ENCODE measurements around the gene GSE1.

DNA sequence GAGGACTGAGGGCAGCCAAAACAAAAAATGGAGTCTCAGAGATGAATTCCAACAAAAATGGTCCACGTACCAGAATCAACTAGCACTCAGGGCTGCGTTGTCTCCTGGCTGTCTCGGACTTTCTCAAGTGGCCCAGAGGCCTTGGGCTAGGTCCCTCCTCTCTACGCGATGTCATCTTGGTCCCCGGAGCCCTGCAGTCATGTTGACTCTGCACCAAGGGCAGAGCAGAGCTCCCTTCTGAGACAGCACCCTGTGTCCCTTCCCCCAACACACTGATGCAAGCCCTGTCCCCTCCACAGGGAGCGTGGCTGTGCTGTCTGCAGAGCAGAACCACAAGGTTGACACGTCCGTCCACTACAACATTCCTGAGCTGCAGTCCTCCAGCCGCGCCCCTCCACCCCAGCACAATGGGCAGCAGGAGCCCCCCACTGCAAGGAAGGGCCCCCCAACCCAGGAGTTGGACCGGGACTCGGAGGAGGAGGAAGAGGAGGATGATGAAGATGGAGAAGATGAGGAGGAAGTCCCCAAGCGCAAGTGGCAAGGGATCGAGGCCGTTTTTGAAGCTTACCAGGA lies 54.8 kb downstream of the GSE1 start:
- TF ChIP-seq POLR2AphosphoS5 (IDR thresholded peaks at IDR 0.05; ENCODE audit: low read depth) (no peak), CTCF (conservative IDR thresholded peaks at IDR 0.05; ENCODE audit: low read depth in 2 of 2) (no peak), CREB1 (CRISPR knock-in tag; IDR thresholded peaks at IDR 0.05; ENCODE audit: low read depth) (no peak), EZH2 (IDR thresholded peaks at IDR 0.05; ENCODE audit: low read depth, unreplicated experiment) (no peak), ZNF114 (CRISPR knock-in tag; IDR thresholded peaks at IDR 0.05) (no peak), NANOG (IDR thresholded peaks at IDR 0.05; ENCODE audit: borderline replicate concordance) (no peak), EZH2phosphoT487 (IDR thresholded peaks at IDR 0.05; ENCODE audit: unreplicated experiment) (no peak), JUNB (IDR thresholded peaks at IDR 0.05; ENCODE audit: unreplicated experiment) (no peak), ZNF331 (CRISPR knock-in tag; IDR thresholded peaks at IDR 0.05; ENCODE audit: low read depth) (no peak), STAT1 (IDR thresholded peaks at IDR 0.05; ENCODE audit: unreplicated experiment) (no peak), ETS1 (IDR thresholded peaks at IDR 0.05) (no peak)
- TF ChIP-seq, protein P1, sequence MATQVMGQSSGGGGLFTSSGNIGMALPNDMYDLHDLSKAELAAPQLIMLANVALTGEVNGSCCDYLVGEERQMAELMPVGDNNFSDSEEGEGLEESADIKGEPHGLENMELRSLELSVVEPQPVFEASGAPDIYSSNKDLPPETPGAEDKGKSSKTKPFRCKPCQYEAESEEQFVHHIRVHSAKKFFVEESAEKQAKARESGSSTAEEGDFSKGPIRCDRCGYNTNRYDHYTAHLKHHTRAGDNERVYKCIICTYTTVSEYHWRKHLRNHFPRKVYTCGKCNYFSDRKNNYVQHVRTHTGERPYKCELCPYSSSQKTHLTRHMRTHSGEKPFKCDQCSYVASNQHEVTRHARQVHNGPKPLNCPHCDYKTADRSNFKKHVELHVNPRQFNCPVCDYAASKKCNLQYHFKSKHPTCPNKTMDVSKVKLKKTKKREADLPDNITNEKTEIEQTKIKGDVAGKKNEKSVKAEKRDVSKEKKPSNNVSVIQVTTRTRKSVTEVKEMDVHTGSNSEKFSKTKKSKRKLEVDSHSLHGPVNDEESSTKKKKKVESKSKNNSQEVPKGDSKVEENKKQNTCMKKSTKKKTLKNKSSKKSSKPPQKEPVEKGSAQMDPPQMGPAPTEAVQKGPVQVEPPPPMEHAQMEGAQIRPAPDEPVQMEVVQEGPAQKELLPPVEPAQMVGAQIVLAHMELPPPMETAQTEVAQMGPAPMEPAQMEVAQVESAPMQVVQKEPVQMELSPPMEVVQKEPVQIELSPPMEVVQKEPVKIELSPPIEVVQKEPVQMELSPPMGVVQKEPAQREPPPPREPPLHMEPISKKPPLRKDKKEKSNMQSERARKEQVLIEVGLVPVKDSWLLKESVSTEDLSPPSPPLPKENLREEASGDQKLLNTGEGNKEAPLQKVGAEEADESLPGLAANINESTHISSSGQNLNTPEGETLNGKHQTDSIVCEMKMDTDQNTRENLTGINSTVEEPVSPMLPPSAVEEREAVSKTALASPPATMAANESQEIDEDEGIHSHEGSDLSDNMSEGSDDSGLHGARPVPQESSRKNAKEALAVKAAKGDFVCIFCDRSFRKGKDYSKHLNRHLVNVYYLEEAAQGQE (IDR thresholded peaks at IDR 0.05; ENCODE audit: unreplicated experiment), result no peak
